H1 (cell line): ENCODE results near the gene SIX3. TPM values are rescaled to one million over a fixed set of nuclear protein-coding genes. Genes with fewer than 3 reads are reported as not detected.

Experiments used
- CTCF ChIA-PET: fragments of 300-600 bp; sonication (Branson Sonifier 250); formaldehyde crosslinking; loops from one replicate; lab custom pipeline; 2021; ENCODE audit not compliant: partially characterized antibody; lab: Charles Lee
- POLR2A ChIA-PET: fragments of 300-600 bp; sonication (Branson Sonifier 250); formaldehyde crosslinking; loops from one replicate; lab custom pipeline; 2021; ENCODE audit warnings: inconsistent platforms; ENCODE audit not compliant: partially characterized antibody; lab: Charles Lee
- DNase-seq, 2 experiments: peaks; one replicate each; pipeline versions ENCODE4 v3.0.0 to v3.0.0-alpha.2; 2010 to 2022; ENCODE audit warnings: low spot score in 2 of 2, low read depth in 1 of 2, mixed read lengths in 1 of 2
- FAIRE-seq: peaks from 2 replicates; lab custom pipeline; 2011; peaks lifted over from hg19 to GRCh38; lab: Jason Lieb, UNC
- H2AFZ ChIP-seq: 2 replicates; pipeline ENCODE4 v1.8.1; 2012; ENCODE audit warnings: low read length, inconsistent platforms
- H2AK5ac ChIP-seq: 2 replicates; pipeline ENCODE4 v1.6.1; 2013; ENCODE audit warnings: low read depth, low read length
- H2BK120ac ChIP-seq: replicated peaks from 2 replicates; pipeline ENCODE3; 2013; ENCODE audit warnings: low read depth, low read length, inconsistent platforms
- H2BK12ac ChIP-seq: 2 replicates; pipeline ENCODE4 v1.6.1; 2013; ENCODE audit warnings: low read depth, low read length
- H2BK15ac ChIP-seq: 2 replicates; pipeline ENCODE4 v1.6.1; 2013; ENCODE audit warnings: low read length
- H2BK20ac ChIP-seq: 2 replicates; pipeline ENCODE4 v1.6.1; 2013; ENCODE audit warnings: low read length
- H2BK5ac ChIP-seq: 2 replicates; pipeline ENCODE4 v1.6.1; 2013; ENCODE audit warnings: low read depth, low read length
- H3K14ac ChIP-seq: 2 replicates; pipeline ENCODE4 v1.6.1; 2013; ENCODE audit warnings: inconsistent platforms; ENCODE audit not compliant: insufficient read length
- H3K18ac ChIP-seq: 2 replicates; pipeline ENCODE4 v1.6.1; 2013; ENCODE audit warnings: low read length; ENCODE audit errors: extremely low read depth
- H3K23ac ChIP-seq: 2 replicates; pipeline ENCODE4 v1.6.1; 2013; ENCODE audit warnings: inconsistent platforms; ENCODE audit not compliant: insufficient read length
- H3K23me2 ChIP-seq: 2 replicates; pipeline ENCODE4 v1.6.1; 2013; ENCODE audit warnings: low read depth, low read length
- H3K27ac ChIP-seq: 2 replicates; pipeline ENCODE4 v1.6.1; 2011; ENCODE audit warnings: low read depth, low read length, inconsistent platforms
- H3K27me3 ChIP-seq, 4 experiments: replicated peaks in 1 of 4; 1 replicate in 1 of 4; 2 replicates in 3 of 4; pipeline versions ENCODE4 v1.6.1 to v1.8.1; 2011 to 2013; ENCODE audit warnings: low read length in 3 of 4, mild to moderate bottlenecking in 3 of 4, inconsistent platforms in 2 of 4, mixed read lengths in 2 of 4, moderate library complexity in 1 of 4; ENCODE audit not compliant: control insufficient read depth in 3 of 4, insufficient read depth in 3 of 4; ENCODE audit errors: extremely low read depth in 1 of 4
- H3K36me3 ChIP-seq, 4 experiments: 2 replicates each; pipeline versions ENCODE4 v1.6.1 to v1.8.1; 2011 to 2013; ENCODE audit warnings: mild to moderate bottlenecking in 4 of 4, low read length in 3 of 4, moderate library complexity in 2 of 4, control low read depth in 1 of 4, inconsistent platforms in 1 of 4; ENCODE audit not compliant: insufficient read depth in 4 of 4, control insufficient read depth in 2 of 4
- H3K4ac ChIP-seq: replicated peaks from 2 replicates; pipeline ENCODE3; 2013; ENCODE audit warnings: low read length, low read depth, mixed read lengths, inconsistent platforms; ENCODE audit not compliant: insufficient read length
- H3K4me1 ChIP-seq, 4 experiments: replicated peaks in 1 of 4; 1 replicate in 1 of 4; 2 replicates in 3 of 4; pipeline versions ENCODE4 v1.6.1 to v1.8.1; 2011 to 2013; ENCODE audit warnings: low read length in 3 of 4, inconsistent platforms in 2 of 4, mixed read lengths in 1 of 4; ENCODE audit not compliant: insufficient read depth in 4 of 4, control insufficient read depth in 3 of 4
- H3K4me2 ChIP-seq, 2 experiments: 2 replicates each; pipeline versions ENCODE4 v1.6.1 to v1.8.1; 2011 to 2013; ENCODE audit warnings: low read depth in 2 of 2, low read length in 2 of 2, control low read depth in 1 of 2, inconsistent platforms in 1 of 2, mild to moderate bottlenecking in 1 of 2; ENCODE audit not compliant: insufficient read depth in 1 of 2
- H3K4me3 ChIP-seq, 4 experiments: fragments of 200-600, 300-600 bp in 1 of 4; sonication (generic), shearing (Covaris generic), sonication (Bioruptor Twin) in 1 of 4; 2 replicates each; pipeline versions ENCODE4 v1.5.1 to v1.8.1; 2011 to 2016; ENCODE audit warnings: low read length in 4 of 4, low read depth in 3 of 4, control low read depth in 2 of 4, inconsistent platforms in 2 of 4, mild to moderate bottlenecking in 2 of 4, mixed read lengths in 1 of 4, moderate library complexity in 1 of 4; ENCODE audit not compliant: insufficient read depth in 2 of 4; ENCODE audit errors: extremely low read depth in 1 of 4
- H3K56ac ChIP-seq: replicated peaks from 2 replicates; pipeline ENCODE3; 2013; ENCODE audit warnings: low read depth, mild to moderate bottlenecking, mixed read lengths, low read length, inconsistent platforms; ENCODE audit not compliant: insufficient read length
- H3K79me1 ChIP-seq: 2 replicates; pipeline ENCODE4 v1.6.1; 2013; ENCODE audit warnings: low read depth, low read length, control low read depth
- H3K79me2 ChIP-seq, 2 experiments: 2 replicates each; pipeline versions ENCODE4 v1.6.1 to v1.8.1; 2012 to 2013; ENCODE audit warnings: low read length in 2 of 2, mild to moderate bottlenecking in 2 of 2, inconsistent platforms in 1 of 2; ENCODE audit not compliant: insufficient read depth in 2 of 2, control insufficient read depth in 1 of 2
- H3K9ac ChIP-seq, 4 experiments: replicated peaks in 1 of 4; 1 replicate in 1 of 4; 2 replicates in 3 of 4; pipeline versions ENCODE4 v1.6.1 to v1.8.1; 2011 to 2013; ENCODE audit warnings: low read depth in 3 of 4, low read length in 3 of 4, control low read depth in 2 of 4, mild to moderate bottlenecking in 2 of 4, moderate library complexity in 2 of 4, inconsistent platforms in 1 of 4; ENCODE audit errors: extremely low read depth in 1 of 4
- H3K9me3 ChIP-seq, 2 experiments: 2 replicates each; pipeline versions ENCODE4 v1.6.1 to v1.8.1; 2012 to 2013; ENCODE audit warnings: mild to moderate bottlenecking in 2 of 2, moderate library complexity in 2 of 2, control low read depth in 1 of 2, inconsistent platforms in 1 of 2, low read depth in 1 of 2, low read length in 1 of 2, mixed read lengths in 1 of 2; ENCODE audit not compliant: insufficient read depth in 2 of 2
- H4K20me1 ChIP-seq, 2 experiments: replicated peaks in 1 of 2; 2 replicates each; pipeline versions ENCODE3 to v1.8.1; 2011 to 2013; ENCODE audit warnings: inconsistent platforms in 2 of 2, low read length in 2 of 2, mild to moderate bottlenecking in 1 of 2; ENCODE audit not compliant: insufficient read depth in 2 of 2, control insufficient read depth in 1 of 2
- H4K5ac ChIP-seq: 2 replicates; pipeline ENCODE4 v1.6.1; 2013; ENCODE audit warnings: low read length, low read depth, mixed read lengths, inconsistent platforms; ENCODE audit not compliant: insufficient read length
- H4K8ac ChIP-seq: 2 replicates; pipeline ENCODE4 v1.8.0; 2013; ENCODE audit warnings: mild to moderate bottlenecking, moderate library complexity, low read length, inconsistent platforms; ENCODE audit not compliant: insufficient read depth; ENCODE audit errors: extremely low read depth
- H4K91ac ChIP-seq: replicated peaks from 2 replicates; pipeline ENCODE3; 2013; ENCODE audit warnings: low read length, mixed read lengths, inconsistent platforms; ENCODE audit not compliant: insufficient read length
- KDM1A ChIP-seq: fragments of 200-600, 300-600 bp; sonication (generic); IDR thresholded peaks from 2 replicates; pipeline ENCODE4 v1.7.1; 2016; ENCODE audit warnings: mild to moderate bottlenecking, low read length, borderline replicate concordance
- SUZ12 ChIP-seq: fragments of 200-600 bp; sonication (generic); IDR thresholded peaks from 2 replicates; pipeline ENCODE4 v1.6.1; 2012; ENCODE audit warnings: mild to moderate bottlenecking, inconsistent platforms, low read length, moderate library complexity, mixed read lengths
- YY1 ChIP-seq: IDR thresholded peaks from 2 replicates; pipeline ENCODE4 v1.6.1; 2011; ENCODE audit warnings: low read depth, mild to moderate bottlenecking, low read length
- WGBS, 2 experiments: shearing (Covaris generic) in 1 of 2; methylation state at CpG; one replicate each; pipeline versions ENCODE4 v1.1.6 to v1.1.7; 2013 to 2015; ENCODE audit warnings: low lambda C conversion rate in 2 of 2, mixed read lengths in 2 of 2, inconsistent platforms in 1 of 2, low coverage in 1 of 2, missing lambda C conversion rate in 1 of 2; ENCODE audit not compliant: insufficient replicate concordance in 2 of 2, insufficient coverage in 1 of 2, insufficient read length in 1 of 2; ENCODE audit errors: extremely low coverage in 1 of 2, missing lambda C conversion rate in 1 of 2; 5-methylcytosine and 5-hydroxymethylcytosine counted together
- polyA plus RNA-seq, 7 experiments: library from polyadenylated mRNA; depleted of rRNA in 3 of 7; stranded (reverse) in 5 of 7; unstranded in 2 of 7; fragments of >200 nt in 5 of 7; fragments of 200-250 nt in 2 of 7; gene quantifications; 1 replicate in 5 of 7; 2 replicates in 1 of 7; 4 replicates in 1 of 7; pipeline versions ENCODE4 v1.2.1 to v1.2.3, GENCODE V29; 2011 to 2013; ENCODE audit warnings: missing spikeins in 2 of 7, mixed read lengths in 2 of 7
- total RNA-seq: library from RNA; stranded (reverse); fragmentation: NEBNext Ultra II Directional; extraction: Animal tissue kit (Norgen Biotek cat#: 25700); gene quantifications from 2 replicates; pipeline ENCODE4 v1.2.1, GENCODE V29; 2021
- TF ChIP-seq, protein P1 (sequence below), 3 experiments: IDR thresholded peaks; 1 replicate in 2 of 3; 2 replicates in 1 of 3; pipeline versions ENCODE4 v1.5.1 to v1.6.1; 2011; ENCODE audit warnings: low read length in 3 of 3, mild to moderate bottlenecking in 3 of 3, inconsistent platforms in 2 of 3, low read depth in 1 of 3, moderate library complexity in 1 of 3; ENCODE audit not compliant: insufficient read depth in 1 of 3; ENCODE audit errors: control extremely low read depth in 1 of 3

SIX3 gene
- total and polyA plus RNA-seq, 2 of the 8 experiments (the other 6 are each of a cell fraction or from before 2014, with no cell fraction given) = 0.02 to 0.19 TPM

DNA sequence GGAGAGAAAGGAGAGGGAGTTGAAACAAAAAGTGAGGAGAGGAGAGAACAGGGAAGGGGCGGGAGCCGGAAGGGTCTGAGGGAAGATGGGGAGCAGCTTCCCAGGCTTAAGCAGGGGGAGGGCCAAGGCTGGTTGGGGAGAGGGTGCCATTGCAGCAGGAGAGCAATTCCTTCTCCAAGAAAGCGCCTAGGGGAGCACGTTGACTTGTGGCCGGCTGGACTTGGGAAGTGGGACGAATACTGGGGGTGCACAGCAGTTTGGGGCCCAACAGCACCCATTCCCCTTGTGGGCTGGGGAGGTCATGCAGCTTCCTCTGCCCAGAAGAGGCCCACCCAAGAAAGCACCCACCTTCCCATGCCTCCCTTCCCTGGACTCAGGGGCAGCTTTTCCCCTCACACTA, 9.6 kb downstream of the SIX3 start:
- Histone ChIP-seq H4K91ac (no peak overlapping the region), H3K4me2 (peak overlapping the region in 1 of 2 experiments; percentile 58; a peak in 1 of 4 replicates)
- CTCF ChIA-PET = interaction anchor here (0.6 to 5.0 kb wide), 14 partner anchors 11 to 438 kb away, joined by 3 to 22 read pairs (median 4); no protein-coding TSS in a partner anchor

More for the DNA sequence above, 9.6 kb downstream of the SIX3 start:
- H3K9me3 ChIP-seq = no peaks in the 10 kb centered on the region
- H2BK20ac ChIP-seq = no peak overlapping the region
- H3K4ac ChIP-seq = no peak overlapping the region
- FAIRE-seq = no peak
- H3K79me1 ChIP-seq = no peaks in the 10 kb centered on the region
- no peak overlapping the region for H4K5ac ChIP-seq
- H2BK12ac ChIP-seq = peak overlapping the region; percentile 95; the same call in 1 of the 2 replicates
- H3K9ac ChIP-seq = no peak overlapping the region
- no peak overlapping the region for H3K14ac ChIP-seq
- 16% methylated on average over 4 of the region's 6 CpGs; no CpG with 5 or more reads in 1 of the 2 experiments for WGBS, 2 experiments
- no peaks in the 10 kb centered on the region for H3K36me3 ChIP-seq
- TF ChIP-seq KDM1A (no peak), YY1 (no peak), SUZ12 (no peak; the same call in 1 of the 2 replicates)
- TF ChIP-seq, protein P1, sequence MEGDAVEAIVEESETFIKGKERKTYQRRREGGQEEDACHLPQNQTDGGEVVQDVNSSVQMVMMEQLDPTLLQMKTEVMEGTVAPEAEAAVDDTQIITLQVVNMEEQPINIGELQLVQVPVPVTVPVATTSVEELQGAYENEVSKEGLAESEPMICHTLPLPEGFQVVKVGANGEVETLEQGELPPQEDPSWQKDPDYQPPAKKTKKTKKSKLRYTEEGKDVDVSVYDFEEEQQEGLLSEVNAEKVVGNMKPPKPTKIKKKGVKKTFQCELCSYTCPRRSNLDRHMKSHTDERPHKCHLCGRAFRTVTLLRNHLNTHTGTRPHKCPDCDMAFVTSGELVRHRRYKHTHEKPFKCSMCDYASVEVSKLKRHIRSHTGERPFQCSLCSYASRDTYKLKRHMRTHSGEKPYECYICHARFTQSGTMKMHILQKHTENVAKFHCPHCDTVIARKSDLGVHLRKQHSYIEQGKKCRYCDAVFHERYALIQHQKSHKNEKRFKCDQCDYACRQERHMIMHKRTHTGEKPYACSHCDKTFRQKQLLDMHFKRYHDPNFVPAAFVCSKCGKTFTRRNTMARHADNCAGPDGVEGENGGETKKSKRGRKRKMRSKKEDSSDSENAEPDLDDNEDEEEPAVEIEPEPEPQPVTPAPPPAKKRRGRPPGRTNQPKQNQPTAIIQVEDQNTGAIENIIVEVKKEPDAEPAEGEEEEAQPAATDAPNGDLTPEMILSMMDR (IDR thresholded peaks at IDR 0.05; ENCODE audit: control extremely low read depth in 1 of 3, insufficient read depth in 1 of 3, low read depth in 1 of 3, low read length in 3 of 3) = peak in 1 of 3 experiments; percentile 3; a peak in 1 of 4 replicates
- no peak overlapping the region for H3K56ac ChIP-seq
- 0 out of 2 replicates have a peak overlapping the region, but pooled peaks have one; percentile 31 for H2BK15ac ChIP-seq
- peak overlapping the region; percentile 7; the same call in 1 of the 2 replicates for H3K18ac ChIP-seq
- H4K8ac ChIP-seq = no peak overlapping the region
- H2AK5ac ChIP-seq = no peak overlapping the region; the same call in 1 of the 2 replicates
- no peak overlapping the region for H3K27ac ChIP-seq
- no peak overlapping the region for H3K23ac ChIP-seq
- no peak for DNase-seq
- POLR2A ChIA-PET = interaction anchor here (1.7 to 2.3 kb wide), 2 partner anchors 19 to 21 kb away, joined by 3 to 5 read pairs; no protein-coding TSS in a partner anchor
- H3K27me3 ChIP-seq = peaks cover 82 to 100% (median 97%) of the 10 kb centered on the region in 4 experiments
- no peak overlapping the region for H2BK5ac ChIP-seq
- H3K4me1 ChIP-seq = peaks cover 16 to 58% (median 37%) of the 10 kb centered on the region in 4 experiments
- no peak overlapping the region for H3K4me3 ChIP-seq
- peaks cover 10% of the 10 kb centered on the region for H3K23me2 ChIP-seq
- peaks cover 0 to 12% of the 10 kb centered on the region in 2 experiments for H4K20me1 ChIP-seq
- no peak overlapping the region for H2AFZ ChIP-seq
- H3K79me2 ChIP-seq = no peaks in the 10 kb centered on the region
- H2BK120ac ChIP-seq = no peak overlapping the region
